Left lobe of liver (tissue), 2 donors: ENCODE results near the gene KRT26. TPM values are rescaled to one million over a fixed set of nuclear protein-coding genes. Genes with fewer than 3 reads are reported as not detected.
A peak's percentile ranks its signal among the peaks of the same experiment; 100 is the strongest.
"Not testable (repeated sequence)": the region's sequence is repeated elsewhere in the genome, so short reads cannot be mapped to it uniquely, and the experiment has no call there.

Experiments
- ATAC-seq: fragments of 200-7000 bp; cut with Tn5 transposase; one replicate; pipeline ENCODE4 v1.9.1; 2020; ENCODE audit warnings: mild to moderate bottlenecking, moderate library complexity
- DNase-seq: peaks from one replicate; pipeline ENCODE4 v3.0.0-alpha.2; 2020; ENCODE audit warnings: low spot score
- total RNA-seq: library from RNA; stranded (reverse); gene quantifications from one replicate; pipeline ENCODE4 v1.2.1, GENCODE V29; 2021
- donor health status: DM: no; HTN: no; CAD: no; lungs with moderate emphysema.
- donor health status: DM: no; HTN: yes; CAD: no.

The KRT26 gene
- total RNA-seq, 1 donor from 2014 or later, result not detected

- ATAC-seq, result no peak
- no peak for DNase-seq
Observed at GRCh38 chr17:40795019-40795667, 23.1 kb upstream of the KRT26 start.

- no peak for ATAC-seq
- no peak for DNase-seq
Observed at GRCh38 chr17:40794466-40794865, 22.5 kb upstream of the KRT26 start.

GRCh38 chr17:40793832-40794231, 21.8 kb upstream of the KRT26 start:
- ATAC-seq (no peak), DNase-seq (no peak)

- DNase-seq (no peak), ATAC-seq (peak; percentile 82)
Observed at GRCh38 chr17:40791787-40792436, 19.9 kb upstream of the KRT26 start.

- DNase-seq (no peak), ATAC-seq (no peak)
Observed at GRCh38 chr17:40791111-40791510, 19.1 kb upstream of the KRT26 start.

GRCh38 chr17:40782450-40782849, 10.4 kb upstream of the KRT26 start, which contains the start of gene KRT27:
KRT27 (minus strand) TSS chr17:40782550; CDS start chr17:40782493, 57 bp downstream.
- ATAC-seq (no peak), DNase-seq (no peak)

- ATAC-seq (no peak), DNase-seq (no peak)
Observed at GRCh38 chr17:40779181-40779909, 7.3 kb upstream of the KRT26 start.

GRCh38 chr17:40778461-40778860, 6.5 kb upstream of the KRT26 start:
- DNase-seq, result no peak
- no peak for ATAC-seq

GRCh38 chr17:40777971-40778370, 6.0 kb upstream of the KRT26 start:
- no peak for DNase-seq
- ATAC-seq, result no peak

GRCh38 chr17:40777459-40777858, 5.5 kb upstream of the KRT26 start:
- ATAC-seq, result no peak
- no peak for DNase-seq

GRCh38 chr17:40775945-40776344, 3.9 kb upstream of the KRT26 start:
- no peak for DNase-seq
- no peak for ATAC-seq

GRCh38 chr17:40765657-40766056, 6.3 kb downstream of the KRT26 start:
- ATAC-seq, result no peak
- DNase-seq, result no peak

- ATAC-seq (no peak), DNase-seq (no peak)
Observed at GRCh38 chr17:40763752-40764151, 8.2 kb downstream of the KRT26 start.

GRCh38 chr17:40760105-40761016, 11.6 kb downstream of the KRT26 start:
- DNase-seq, result no peak
- ATAC-seq, result no peak

- ATAC-seq (no peak), DNase-seq (no peak)
Observed at GRCh38 chr17:40755231-40755630, 16.8 kb downstream of the KRT26 start, which contains the start of gene KRT25. KRT25 (minus strand) TSS chr17:40755331; CDS start chr17:40755271, 60 bp downstream.

- ATAC-seq, result no peak
- no peak for DNase-seq
Observed at GRCh38 chr17:40753804-40754203, 18.2 kb downstream of the KRT26 start.

GRCh38 chr17:40751065-40751464, 20.9 kb downstream of the KRT26 start:
- no peak for ATAC-seq
- DNase-seq, result no peak

GRCh38 chr17:40750391-40750790, 21.6 kb downstream of the KRT26 start:
- no peak for ATAC-seq
- DNase-seq, result no peak

GRCh38 chr17:40748666-40749065, 23.3 kb downstream of the KRT26 start:
- DNase-seq, ATAC-seq: not testable (repeated sequence)

GRCh38 chr17:40738553-40738952, 33.4 kb downstream of the KRT26 start:
- ATAC-seq (no peak), DNase-seq (no peak)

GRCh38 chr17:40735016-40735415, 37.0 kb downstream of the KRT26 start:
- ATAC-seq (no peak), DNase-seq (no peak)
